HEK293 (cell line): Measurements from ENCODE around the gene CAP1.

Experiments used
- CTCF ChIA-PET: fragments of 350-600 bp; formaldehyde crosslinking; extraction: SDS; loops from one replicate; lab custom pipeline; 2021; ENCODE audit warnings: antibody characterized with exemption; lab: Yijun Ruan, JAX
- POLR2A ChIA-PET: fragments of 300-600 bp; formaldehyde crosslinking; extraction: SDS; loops from one replicate; lab custom pipeline; 2020; ENCODE audit warnings: antibody characterized with exemption, inconsistent platforms; lab: Yijun Ruan, JAX
- H3K27ac ChIP-seq: fragments of 200-500 bp; sonication (Bioruptor generic); 2 replicates; pipeline ENCODE4 v1.5.1; 2014; ENCODE audit warnings: low read depth, low read length, control low read depth, inconsistent platforms; ENCODE audit errors: extremely low read depth
- H3K36me3 ChIP-seq, 2 experiments: fragments of 200-500 bp in 1 of 2; sonication (Bioruptor generic) in 1 of 2; 1 replicate in 1 of 2; 2 replicates in 1 of 2; pipeline ENCODE4 v1.5.1; 2014 to 2017; ENCODE audit warnings: inconsistent platforms in 2 of 2, low read length in 2 of 2; ENCODE audit not compliant: control insufficient read depth in 2 of 2, insufficient read depth in 1 of 2
- H3K4me1 ChIP-seq: fragments of 200-500 bp; sonication (Bioruptor generic); 2 replicates; pipeline ENCODE4 v1.5.1; 2014; ENCODE audit warnings: mild to moderate bottlenecking, low read length, inconsistent platforms; ENCODE audit not compliant: control insufficient read depth, insufficient read depth
- H3K4me3 ChIP-seq: 2 replicates; pipeline ENCODE4 v1.5.1; 2011; ENCODE audit warnings: low read depth, mild to moderate bottlenecking, control low read depth, low read length, moderate library complexity
- H3K9me3 ChIP-seq: fragments of 200-500 bp; sonication (Bioruptor generic); 2 replicates; pipeline ENCODE4 v1.5.1; 2014; ENCODE audit warnings: low read depth, low read length, inconsistent platforms; ENCODE audit not compliant: control insufficient read depth, insufficient read depth
- BCL11A ChIP-seq: fragments of 450-650 bp; formaldehyde crosslinking; IDR thresholded peaks from 2 replicates; pipeline ENCODE4 v1.5.1; 2016; ENCODE audit warnings: low read depth, missing biosample characterization, missing genetic modification characterization
- GLI4 ChIP-seq: fragments of 450-650 bp; formaldehyde crosslinking; IDR thresholded peaks from 2 replicates; pipeline ENCODE4 v1.5.1; 2016; ENCODE audit warnings: missing biosample characterization, missing genetic modification characterization
- KLF1 ChIP-seq: fragments of 450-650 bp; formaldehyde crosslinking; IDR thresholded peaks from 2 replicates; pipeline ENCODE4 v1.5.1; 2016; ENCODE audit warnings: missing biosample characterization, missing genetic modification characterization
- ZBTB1 ChIP-seq: fragments of 450-650 bp; formaldehyde crosslinking; IDR thresholded peaks from 2 replicates; pipeline ENCODE4 v1.5.1; 2016; ENCODE audit warnings: missing biosample characterization, missing genetic modification characterization
- ZNF140 ChIP-seq: fragments of 450-650 bp; formaldehyde crosslinking; IDR thresholded peaks from 2 replicates; pipeline ENCODE4 v1.5.1; 2016; ENCODE audit warnings: missing biosample characterization, missing genetic modification characterization
- ZNF223 ChIP-seq: fragments of 450-650 bp; formaldehyde crosslinking; IDR thresholded peaks from 2 replicates; pipeline ENCODE4 v1.5.1; 2016; ENCODE audit warnings: missing biosample characterization, missing genetic modification characterization
- ZNF266 ChIP-seq: fragments of 450-650 bp; formaldehyde crosslinking; IDR thresholded peaks from 2 replicates; pipeline ENCODE4 v1.5.1; 2016; ENCODE audit warnings: missing biosample characterization, missing genetic modification characterization, low read depth
- ZNF302 ChIP-seq: fragments of 450-650 bp; formaldehyde crosslinking; IDR thresholded peaks from 2 replicates; pipeline ENCODE4 v1.5.1; 2016; ENCODE audit warnings: missing biosample characterization, missing genetic modification characterization, low read depth
- ZNF354C ChIP-seq: fragments of 450-650 bp; formaldehyde crosslinking; IDR thresholded peaks from 2 replicates; pipeline ENCODE4 v1.5.1; 2016; ENCODE audit warnings: missing biosample characterization, missing genetic modification characterization, low read depth, borderline replicate concordance
- ZNF555 ChIP-seq: fragments of 450-650 bp; formaldehyde crosslinking; conservative IDR thresholded peaks from 2 replicates; pipeline ENCODE4 v1.5.1; 2017; ENCODE audit warnings: missing biosample characterization, mild to moderate bottlenecking, missing genetic modification characterization, inconsistent platforms
- ZNF561 ChIP-seq: fragments of 450-650 bp; IDR thresholded peaks from 2 replicates; pipeline ENCODE4 v1.5.1; 2018; ENCODE audit warnings: missing biosample characterization, missing genetic modification characterization, borderline replicate concordance
- ZNF585B ChIP-seq: fragments of 450-650 bp; formaldehyde crosslinking; IDR thresholded peaks from 2 replicates; pipeline ENCODE4 v1.5.1; 2016; ENCODE audit warnings: missing biosample characterization, missing genetic modification characterization
- ZNF596 ChIP-seq: fragments of 450-650 bp; IDR thresholded peaks from 2 replicates; pipeline ENCODE4 v1.5.0; 2018; ENCODE audit warnings: missing biosample characterization, mild to moderate bottlenecking, missing genetic modification characterization, moderate library complexity
- ZNF600 ChIP-seq: fragments of 450-650 bp; formaldehyde crosslinking; IDR thresholded peaks from 2 replicates; pipeline ENCODE4 v1.5.1; 2016; ENCODE audit warnings: missing biosample characterization, missing genetic modification characterization
- ZXDB ChIP-seq: fragments of 450-650 bp; formaldehyde crosslinking; IDR thresholded peaks from 2 replicates; pipeline ENCODE4 v1.5.1; 2016; ENCODE audit warnings: missing biosample characterization, missing genetic modification characterization
- TF ChIP-seq, protein P1 (sequence below): fragments of 450-650 bp; formaldehyde crosslinking; IDR thresholded peaks from 2 replicates; pipeline ENCODE4 v1.5.1; 2017; ENCODE audit warnings: missing biosample characterization, missing genetic modification characterization
- TF ChIP-seq, protein P2 (sequence below): fragments of 450-650 bp; formaldehyde crosslinking; IDR thresholded peaks from 2 replicates; pipeline ENCODE4 v1.5.1; 2016; ENCODE audit warnings: missing biosample characterization, missing genetic modification characterization
- TF ChIP-seq, protein P3 (sequence below): fragments of 450-650 bp; formaldehyde crosslinking; IDR thresholded peaks from 2 replicates; pipeline ENCODE4 v1.5.1; 2016; ENCODE audit warnings: missing biosample characterization, missing genetic modification characterization, low read depth
- TF ChIP-seq, protein P4 (sequence below): fragments of 450-650 bp; formaldehyde crosslinking; IDR thresholded peaks from 2 replicates; pipeline ENCODE4 v1.5.1; 2016; ENCODE audit warnings: missing biosample characterization, missing genetic modification characterization
- TF ChIP-seq, protein P5 (sequence below): fragments of 450-650 bp; formaldehyde crosslinking; IDR thresholded peaks from 2 replicates; pipeline ENCODE4 v1.5.1; 2016; ENCODE audit warnings: missing biosample characterization, missing genetic modification characterization

Gene CAP1

DNA sequence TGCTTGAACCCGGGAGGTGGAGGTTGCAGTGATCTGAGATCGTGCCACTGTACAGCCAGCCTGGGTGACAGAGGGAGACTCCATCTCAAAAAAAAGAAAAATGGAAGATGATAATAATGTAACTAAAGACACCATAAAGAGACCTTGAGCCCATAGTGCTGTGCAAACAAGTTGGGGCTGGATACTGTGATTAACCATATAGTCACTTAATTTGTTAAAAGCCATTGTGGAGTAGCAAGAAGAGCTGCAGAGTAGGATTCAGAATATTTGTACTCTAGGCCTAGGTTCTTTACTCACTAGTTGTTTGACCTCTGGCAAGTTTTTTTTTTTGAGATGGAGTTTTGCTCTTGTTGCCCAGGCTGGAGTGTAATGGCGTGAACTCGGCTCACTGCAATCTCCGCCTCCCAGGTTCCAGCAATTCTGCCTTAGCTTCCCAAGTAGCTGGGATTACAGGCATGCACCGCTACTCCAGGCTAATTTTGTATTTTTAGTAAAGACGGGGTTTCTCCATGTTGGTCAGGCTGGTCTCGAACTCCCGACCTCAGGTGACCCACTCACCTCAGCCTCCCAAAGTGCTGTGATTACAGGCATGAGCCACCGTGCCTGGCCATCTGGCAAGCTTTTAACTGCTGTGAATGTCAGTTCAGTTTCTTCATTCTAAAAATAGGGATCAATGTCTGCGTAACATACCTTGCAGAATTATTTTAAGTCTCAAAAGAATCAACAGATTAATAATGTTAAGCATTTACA is 12.8 kb downstream of the CAP1 start:
- ChIA-PET POLR2A (no interaction called here), CTCF (interaction anchor here (1.2 kb wide), 1 partner anchor 9 kb away, joined by 3 read pairs; no protein-coding TSS in a partner anchor)
- H3K36me3 ChIP-seq, result peaks cover 0 to 42% of the 10 kb centered on the region in 2 experiments; a peak in 2 of 3 replicates
- TF ChIP-seq ZNF561, result no peak
- no peak for TF ChIP-seq ZNF140 (tag by site-specific recombination)
- no peak for TF ChIP-seq ZXDB
- TF ChIP-seq ZNF302, result no peak
- TF ChIP-seq ZBTB1 (tag by site-specific recombination), result no peak
- no peak for TF ChIP-seq BCL11A
- TF ChIP-seq ZNF354C, result no peak
- no peak for TF ChIP-seq GLI4 (tag by site-specific recombination)
- TF ChIP-seq, protein P1, sequence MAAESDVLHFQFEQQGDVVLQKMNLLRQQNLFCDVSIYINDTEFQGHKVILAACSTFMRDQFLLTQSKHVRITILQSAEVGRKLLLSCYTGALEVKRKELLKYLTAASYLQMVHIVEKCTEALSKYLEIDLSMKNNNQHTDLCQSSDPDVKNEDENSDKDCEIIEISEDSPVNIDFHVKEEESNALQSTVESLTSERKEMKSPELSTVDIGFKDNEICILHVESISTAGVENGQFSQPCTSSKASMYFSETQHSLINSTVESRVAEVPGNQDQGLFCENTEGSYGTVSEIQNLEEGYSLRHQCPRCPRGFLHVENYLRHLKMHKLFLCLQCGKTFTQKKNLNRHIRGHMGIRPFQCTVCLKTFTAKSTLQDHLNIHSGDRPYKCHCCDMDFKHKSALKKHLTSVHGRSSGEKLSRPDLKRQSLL (tag by site-specific recombination), result no peak
- TF ChIP-seq ZNF585B, result no peak
- no peak overlapping the region for H3K27ac ChIP-seq
- H3K4me3 ChIP-seq, result no peak overlapping the region
- no peaks in the 10 kb centered on the region for H3K9me3 ChIP-seq
- no peaks in the 10 kb centered on the region for H3K4me1 ChIP-seq

DNA sequence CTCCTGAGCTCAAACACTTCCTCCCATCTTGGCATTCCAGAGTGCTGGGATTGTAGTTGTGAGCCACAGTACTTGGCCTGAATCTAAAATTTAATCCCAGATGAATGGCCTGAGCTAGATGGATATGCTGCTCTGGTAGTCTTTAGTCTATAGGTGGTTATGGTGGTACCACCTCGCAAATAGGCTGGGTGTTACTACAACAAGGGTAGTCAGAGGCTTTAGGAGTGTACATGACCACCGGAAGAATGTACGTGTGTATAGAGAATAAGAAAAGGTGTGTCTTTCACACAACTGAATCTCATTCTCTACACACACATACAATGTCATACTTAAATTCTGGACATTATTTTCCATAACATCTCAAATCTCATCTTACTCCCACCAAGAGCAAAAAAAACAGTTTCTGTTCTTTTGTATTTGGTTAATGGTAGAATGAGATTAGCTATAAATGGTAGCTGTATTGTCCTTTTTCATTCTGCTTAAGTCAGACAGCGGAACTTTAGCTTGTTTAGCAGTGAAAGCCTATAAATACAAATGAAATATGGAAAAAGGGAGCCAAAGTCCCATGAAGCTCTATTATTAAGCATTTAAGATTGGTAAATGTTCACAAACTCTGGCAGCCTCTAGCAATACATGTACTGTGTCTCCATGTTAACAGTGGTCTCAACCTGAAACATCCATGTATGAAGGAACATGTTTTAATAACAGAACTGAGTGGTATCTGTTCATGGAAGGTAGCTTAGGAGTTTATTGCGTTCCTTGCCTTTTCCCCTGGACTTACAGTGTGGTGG is 16.2 kb downstream of the CAP1 start:
- Histone ChIP-seq H3K9me3 (no peaks in the 10 kb centered on the region), H3K4me3 (no peak overlapping the region), H3K27ac (no peak overlapping the region), H3K36me3 (peaks cover 16 to 46% of the 10 kb centered on the region in 2 experiments), H3K4me1 (0 out of 2 replicates have a peak, but pooled peaks cover 11% of the 10 kb centered on the region)
- POLR2A ChIA-PET, result interaction anchor here (1.1 kb wide), 2 partner anchors 16 kb away, joined by 3 to 4 read pairs; partner anchors contain the start of gene CAP1
- CTCF ChIA-PET, result interaction anchor here (0.6 to 1.6 kb wide), 4 partner anchors 12 to 282 kb away, joined by 3 read pairs; no protein-coding TSS in a partner anchor
- TF ChIP-seq, protein P2, sequence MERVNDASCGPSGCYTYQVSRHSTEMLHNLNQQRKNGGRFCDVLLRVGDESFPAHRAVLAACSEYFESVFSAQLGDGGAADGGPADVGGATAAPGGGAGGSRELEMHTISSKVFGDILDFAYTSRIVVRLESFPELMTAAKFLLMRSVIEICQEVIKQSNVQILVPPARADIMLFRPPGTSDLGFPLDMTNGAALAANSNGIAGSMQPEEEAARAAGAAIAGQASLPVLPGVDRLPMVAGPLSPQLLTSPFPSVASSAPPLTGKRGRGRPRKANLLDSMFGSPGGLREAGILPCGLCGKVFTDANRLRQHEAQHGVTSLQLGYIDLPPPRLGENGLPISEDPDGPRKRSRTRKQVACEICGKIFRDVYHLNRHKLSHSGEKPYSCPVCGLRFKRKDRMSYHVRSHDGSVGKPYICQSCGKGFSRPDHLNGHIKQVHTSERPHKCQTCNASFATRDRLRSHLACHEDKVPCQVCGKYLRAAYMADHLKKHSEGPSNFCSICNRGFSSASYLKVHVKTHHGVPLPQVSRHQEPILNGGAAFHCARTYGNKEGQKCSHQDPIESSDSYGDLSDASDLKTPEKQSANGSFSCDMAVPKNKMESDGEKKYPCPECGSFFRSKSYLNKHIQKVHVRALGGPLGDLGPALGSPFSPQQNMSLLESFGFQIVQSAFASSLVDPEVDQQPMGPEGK (tag by site-specific recombination), result no peak
- TF ChIP-seq ZNF585B (no peak), KLF1 (no peak), ZBTB1 (tag by site-specific recombination) (no peak), ZNF596 (no peak), ZNF266 (tag by site-specific recombination) (no peak), ZNF223 (tag by site-specific recombination) (no peak), ZNF600 (tag by site-specific recombination) (no peak)

DNA sequence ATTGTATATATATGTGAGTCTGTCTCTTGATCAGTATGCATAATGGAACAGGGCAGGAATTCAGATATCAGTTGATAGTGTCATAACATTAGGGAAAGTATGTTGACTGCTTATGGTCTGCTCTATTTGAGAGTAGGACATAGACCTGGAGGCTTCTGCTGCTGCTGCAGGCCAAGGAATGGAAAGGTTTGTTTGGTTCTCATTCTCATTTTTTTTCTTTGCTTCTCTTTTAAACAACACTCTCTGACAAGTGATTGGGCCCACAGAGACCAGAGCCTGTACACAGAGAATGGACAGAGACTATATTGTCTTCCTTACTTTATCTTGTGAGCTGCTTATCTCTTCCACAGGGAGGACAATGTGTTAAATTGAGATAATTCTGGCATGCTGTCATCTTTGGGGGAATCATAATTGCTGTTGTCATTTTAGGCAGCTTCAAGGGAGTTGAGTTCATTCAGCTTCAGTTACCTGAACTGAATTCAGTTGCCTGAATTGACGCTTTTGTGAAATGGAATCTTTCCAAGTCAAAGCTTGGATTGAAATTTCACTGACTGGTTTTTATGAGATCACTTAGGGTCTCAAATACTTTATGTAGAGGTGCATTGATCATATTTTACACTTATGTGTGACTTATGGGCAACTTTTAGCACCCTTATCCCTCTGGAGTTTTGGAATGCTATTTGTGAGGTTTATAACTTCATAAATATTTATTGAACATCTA is 16.9 kb downstream of the CAP1 start:
- ChIA-PET CTCF (interaction anchor here (0.9 to 1.6 kb wide), 2 partner anchors 22 to 281 kb away, joined by 3 read pairs; no protein-coding TSS in a partner anchor), POLR2A (interaction anchor here (1.1 kb wide), 1 partner anchor 17 kb away, joined by 3 read pairs; the partner anchor contains the start of gene CAP1)
- no peak overlapping the region for H3K4me3 ChIP-seq
- no peaks in the 10 kb centered on the region for H3K9me3 ChIP-seq
- H3K27ac ChIP-seq, result no peak overlapping the region
- 0 out of 2 replicates have a peak, but pooled peaks cover 11% of the 10 kb centered on the region for H3K4me1 ChIP-seq
- peaks cover 21 to 53% of the 10 kb centered on the region in 2 experiments for H3K36me3 ChIP-seq
- TF ChIP-seq ZNF600 (tag by site-specific recombination) (peak; percentile 30; the same call in 1 of the 2 replicates), ZNF555 (tag by site-specific recombination) (no peak)
- TF ChIP-seq, protein P3, sequence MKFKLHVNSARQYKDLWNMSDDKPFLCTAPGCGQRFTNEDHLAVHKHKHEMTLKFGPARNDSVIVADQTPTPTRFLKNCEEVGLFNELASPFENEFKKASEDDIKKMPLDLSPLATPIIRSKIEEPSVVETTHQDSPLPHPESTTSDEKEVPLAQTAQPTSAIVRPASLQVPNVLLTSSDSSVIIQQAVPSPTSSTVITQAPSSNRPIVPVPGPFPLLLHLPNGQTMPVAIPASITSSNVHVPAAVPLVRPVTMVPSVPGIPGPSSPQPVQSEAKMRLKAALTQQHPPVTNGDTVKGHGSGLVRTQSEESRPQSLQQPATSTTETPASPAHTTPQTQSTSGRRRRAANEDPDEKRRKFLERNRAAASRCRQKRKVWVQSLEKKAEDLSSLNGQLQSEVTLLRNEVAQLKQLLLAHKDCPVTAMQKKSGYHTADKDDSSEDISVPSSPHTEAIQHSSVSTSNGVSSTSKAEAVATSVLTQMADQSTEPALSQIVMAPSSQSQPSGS (tag by site-specific recombination), result no peak
- TF ChIP-seq, protein P4, sequence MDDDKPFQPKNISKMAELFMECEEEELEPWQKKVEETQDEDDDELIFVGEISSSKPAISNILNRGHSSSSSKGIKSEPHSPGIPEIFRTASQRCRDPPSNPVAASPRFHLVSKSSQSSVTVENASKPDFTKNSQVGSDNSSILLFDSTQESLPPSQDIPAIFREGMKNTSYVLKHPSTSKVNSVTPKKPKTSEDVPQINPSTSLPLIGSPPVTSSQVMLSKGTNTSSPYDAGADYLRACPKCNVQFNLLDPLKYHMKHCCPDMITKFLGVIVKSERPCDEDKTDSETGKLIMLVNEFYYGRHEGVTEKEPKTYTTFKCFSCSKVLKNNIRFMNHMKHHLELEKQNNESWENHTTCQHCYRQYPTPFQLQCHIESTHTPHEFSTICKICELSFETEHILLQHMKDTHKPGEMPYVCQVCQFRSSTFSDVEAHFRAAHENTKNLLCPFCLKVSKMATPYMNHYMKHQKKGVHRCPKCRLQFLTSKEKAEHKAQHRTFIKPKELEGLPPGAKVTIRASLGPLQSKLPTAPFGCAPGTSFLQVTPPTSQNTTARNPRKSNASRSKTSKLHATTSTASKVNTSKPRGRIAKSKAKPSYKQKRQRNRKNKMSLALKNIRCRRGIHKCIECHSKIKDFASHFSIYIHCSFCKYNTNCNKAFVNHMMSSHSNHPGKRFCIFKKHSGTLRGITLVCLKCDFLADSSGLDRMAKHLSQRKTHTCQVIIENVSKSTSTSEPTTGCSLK (tag by site-specific recombination), result no peak
- TF ChIP-seq, protein P5, sequence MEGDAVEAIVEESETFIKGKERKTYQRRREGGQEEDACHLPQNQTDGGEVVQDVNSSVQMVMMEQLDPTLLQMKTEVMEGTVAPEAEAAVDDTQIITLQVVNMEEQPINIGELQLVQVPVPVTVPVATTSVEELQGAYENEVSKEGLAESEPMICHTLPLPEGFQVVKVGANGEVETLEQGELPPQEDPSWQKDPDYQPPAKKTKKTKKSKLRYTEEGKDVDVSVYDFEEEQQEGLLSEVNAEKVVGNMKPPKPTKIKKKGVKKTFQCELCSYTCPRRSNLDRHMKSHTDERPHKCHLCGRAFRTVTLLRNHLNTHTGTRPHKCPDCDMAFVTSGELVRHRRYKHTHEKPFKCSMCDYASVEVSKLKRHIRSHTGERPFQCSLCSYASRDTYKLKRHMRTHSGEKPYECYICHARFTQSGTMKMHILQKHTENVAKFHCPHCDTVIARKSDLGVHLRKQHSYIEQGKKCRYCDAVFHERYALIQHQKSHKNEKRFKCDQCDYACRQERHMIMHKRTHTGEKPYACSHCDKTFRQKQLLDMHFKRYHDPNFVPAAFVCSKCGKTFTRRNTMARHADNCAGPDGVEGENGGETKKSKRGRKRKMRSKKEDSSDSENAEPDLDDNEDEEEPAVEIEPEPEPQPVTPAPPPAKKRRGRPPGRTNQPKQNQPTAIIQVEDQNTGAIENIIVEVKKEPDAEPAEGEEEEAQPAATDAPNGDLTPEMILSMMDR, result no peak
